ENCODE results near the gene LCK.
"Not testable (repeated sequence)": the region's sequence is repeated elsewhere in the genome, so short reads cannot be mapped to it uniquely, and the experiment has no call there.

LCK gene

GRCh38 chr1:32256473-32257226 lies 5.6 kb downstream of the LCK start:
- TF ChIP-seq ZNF8 (CRISPR knock-in tag; IDR thresholded peaks at IDR 0.05), result no peak
- no peak for TF ChIP-seq PPARA (CRISPR knock-in tag; IDR thresholded peaks at IDR 0.05; ENCODE audit: borderline replicate concordance)
- TF ChIP-seq ARNTL (CRISPR knock-in tag; IDR thresholded peaks at IDR 0.05; ENCODE audit: borderline replicate concordance, low read depth), result no peak
- TF ChIP-seq ESRRG (CRISPR knock-in tag; IDR thresholded peaks at IDR 0.05), result no peak
- TF ChIP-seq ZNF565 (CRISPR knock-in tag; conservative IDR thresholded peaks at IDR 0.05; ENCODE audit: low read depth), result no peak
- TF ChIP-seq TOX (CRISPR knock-in tag; IDR thresholded peaks at IDR 0.05; ENCODE audit: borderline replicate concordance), result no peak
- no peak for TF ChIP-seq ZFP3 (CRISPR knock-in tag; IDR thresholded peaks at IDR 0.05)
- no peak for TF ChIP-seq GLIS3 (CRISPR knock-in tag; IDR thresholded peaks at IDR 0.05)
- TF ChIP-seq, protein P1, sequence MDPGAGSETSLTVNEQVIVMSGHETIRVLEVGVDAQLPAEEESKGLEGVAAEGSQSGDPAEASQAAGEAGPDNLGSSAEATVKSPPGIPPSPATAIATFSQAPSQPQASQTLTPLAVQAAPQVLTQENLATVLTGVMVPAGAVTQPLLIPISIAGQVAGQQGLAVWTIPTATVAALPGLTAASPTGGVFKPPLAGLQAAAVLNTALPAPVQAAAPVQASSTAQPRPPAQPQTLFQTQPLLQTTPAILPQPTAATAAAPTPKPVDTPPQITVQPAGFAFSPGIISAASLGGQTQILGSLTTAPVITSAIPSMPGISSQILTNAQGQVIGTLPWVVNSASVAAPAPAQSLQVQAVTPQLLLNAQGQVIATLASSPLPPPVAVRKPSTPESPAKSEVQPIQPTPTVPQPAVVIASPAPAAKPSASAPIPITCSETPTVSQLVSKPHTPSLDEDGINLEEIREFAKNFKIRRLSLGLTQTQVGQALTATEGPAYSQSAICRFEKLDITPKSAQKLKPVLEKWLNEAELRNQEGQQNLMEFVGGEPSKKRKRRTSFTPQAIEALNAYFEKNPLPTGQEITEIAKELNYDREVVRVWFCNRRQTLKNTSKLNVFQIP (CRISPR knock-in tag; IDR thresholded peaks at IDR 0.05; ENCODE audit: borderline replicate concordance, low read depth), result no peak
- TF ChIP-seq ISL1 (CRISPR knock-in tag; IDR thresholded peaks at IDR 0.05), result no peak
- no peak for TF ChIP-seq ZC3H10 (CRISPR knock-in tag; IDR thresholded peaks at IDR 0.05)
- TF ChIP-seq, protein P2, sequence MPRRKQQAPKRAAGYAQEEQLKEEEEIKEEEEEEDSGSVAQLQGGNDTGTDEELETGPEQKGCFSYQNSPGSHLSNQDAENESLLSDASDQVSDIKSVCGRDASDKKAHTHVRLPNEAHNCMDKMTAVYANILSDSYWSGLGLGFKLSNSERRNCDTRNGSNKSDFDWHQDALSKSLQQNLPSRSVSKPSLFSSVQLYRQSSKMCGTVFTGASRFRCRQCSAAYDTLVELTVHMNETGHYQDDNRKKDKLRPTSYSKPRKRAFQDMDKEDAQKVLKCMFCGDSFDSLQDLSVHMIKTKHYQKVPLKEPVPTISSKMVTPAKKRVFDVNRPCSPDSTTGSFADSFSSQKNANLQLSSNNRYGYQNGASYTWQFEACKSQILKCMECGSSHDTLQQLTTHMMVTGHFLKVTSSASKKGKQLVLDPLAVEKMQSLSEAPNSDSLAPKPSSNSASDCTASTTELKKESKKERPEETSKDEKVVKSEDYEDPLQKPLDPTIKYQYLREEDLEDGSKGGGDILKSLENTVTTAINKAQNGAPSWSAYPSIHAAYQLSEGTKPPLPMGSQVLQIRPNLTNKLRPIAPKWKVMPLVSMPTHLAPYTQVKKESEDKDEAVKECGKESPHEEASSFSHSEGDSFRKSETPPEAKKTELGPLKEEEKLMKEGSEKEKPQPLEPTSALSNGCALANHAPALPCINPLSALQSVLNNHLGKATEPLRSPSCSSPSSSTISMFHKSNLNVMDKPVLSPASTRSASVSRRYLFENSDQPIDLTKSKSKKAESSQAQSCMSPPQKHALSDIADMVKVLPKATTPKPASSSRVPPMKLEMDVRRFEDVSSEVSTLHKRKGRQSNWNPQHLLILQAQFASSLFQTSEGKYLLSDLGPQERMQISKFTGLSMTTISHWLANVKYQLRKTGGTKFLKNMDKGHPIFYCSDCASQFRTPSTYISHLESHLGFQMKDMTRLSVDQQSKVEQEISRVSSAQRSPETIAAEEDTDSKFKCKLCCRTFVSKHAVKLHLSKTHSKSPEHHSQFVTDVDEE (CRISPR knock-in tag; IDR thresholded peaks at IDR 0.05), result no peak
- TF ChIP-seq TCF4 (CRISPR knock-in tag; IDR thresholded peaks at IDR 0.05; ENCODE audit: borderline replicate concordance), result no peak
- no peak for TF ChIP-seq BACH2 (CRISPR knock-in tag; IDR thresholded peaks at IDR 0.05; ENCODE audit: borderline replicate concordance)
- TF ChIP-seq CSRNP3 (CRISPR knock-in tag; IDR thresholded peaks at IDR 0.05), result no peak
- TF ChIP-seq SNAI2 (CRISPR knock-in tag; IDR thresholded peaks at IDR 0.05), result no peak
- ATAC-seq, result no peak

DNA sequence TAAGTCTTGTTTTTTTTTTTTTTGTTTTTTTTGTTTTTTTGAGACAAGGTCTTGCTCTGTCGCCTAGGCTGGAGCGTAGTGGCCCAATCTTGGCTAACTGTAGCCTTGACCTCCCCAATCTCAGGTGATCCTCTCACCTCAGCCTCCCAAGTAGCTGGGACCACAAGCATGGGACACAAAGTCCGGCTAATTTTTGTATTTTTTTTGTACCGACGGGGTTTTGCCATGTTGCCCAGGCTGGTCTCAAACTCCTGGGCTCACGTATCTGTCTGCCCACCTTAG lies 6.1 kb downstream of the LCK start:
- ATAC-seq, result no peak
- TF ChIP-seq GLIS3 (CRISPR knock-in tag; IDR thresholded peaks at IDR 0.05) (no peak), ISL1 (CRISPR knock-in tag; IDR thresholded peaks at IDR 0.05) (no peak), ZNF8 (CRISPR knock-in tag; IDR thresholded peaks at IDR 0.05) (no peak), ZFP30 (CRISPR knock-in tag; IDR thresholded peaks at IDR 0.05) (no peak), ARNTL (CRISPR knock-in tag; IDR thresholded peaks at IDR 0.05; ENCODE audit: borderline replicate concordance, low read depth) (no peak), ZC3H10 (CRISPR knock-in tag; IDR thresholded peaks at IDR 0.05) (no peak)
- TF ChIP-seq, protein P3, sequence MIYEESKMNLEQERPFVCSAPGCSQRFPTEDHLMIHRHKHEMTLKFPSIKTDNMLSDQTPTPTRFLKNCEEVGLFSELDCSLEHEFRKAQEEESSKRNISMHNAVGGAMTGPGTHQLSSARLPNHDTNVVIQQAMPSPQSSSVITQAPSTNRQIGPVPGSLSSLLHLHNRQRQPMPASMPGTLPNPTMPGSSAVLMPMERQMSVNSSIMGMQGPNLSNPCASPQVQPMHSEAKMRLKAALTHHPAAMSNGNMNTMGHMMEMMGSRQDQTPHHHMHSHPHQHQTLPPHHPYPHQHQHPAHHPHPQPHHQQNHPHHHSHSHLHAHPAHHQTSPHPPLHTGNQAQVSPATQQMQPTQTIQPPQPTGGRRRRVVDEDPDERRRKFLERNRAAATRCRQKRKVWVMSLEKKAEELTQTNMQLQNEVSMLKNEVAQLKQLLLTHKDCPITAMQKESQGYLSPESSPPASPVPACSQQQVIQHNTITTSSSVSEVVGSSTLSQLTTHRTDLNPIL (CRISPR knock-in tag; IDR thresholded peaks at IDR 0.05; ENCODE audit: low read depth), result no peak
- TF ChIP-seq, protein P2 (CRISPR knock-in tag; IDR thresholded peaks at IDR 0.05), result no peak

DNA sequence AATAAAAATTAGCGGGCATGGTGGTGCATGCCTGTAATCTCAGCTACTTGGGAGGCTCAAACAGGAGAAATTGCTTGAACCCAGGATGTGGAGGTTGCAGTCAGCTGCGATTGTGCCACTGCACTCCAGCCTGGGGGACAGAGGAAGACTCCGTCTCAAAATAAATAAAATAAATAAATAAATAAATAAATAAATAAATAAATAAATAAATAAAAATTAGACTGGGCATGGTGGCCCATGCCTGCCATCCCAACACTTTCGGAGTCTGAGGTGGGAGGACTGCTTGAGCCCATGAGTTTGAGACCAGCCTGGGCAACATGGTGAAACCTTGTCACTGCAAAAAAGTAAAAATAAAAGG lies 12.2 kb downstream of the LCK start:
- not testable (repeated sequence) for ATAC-seq

Measured in SK-N-SH treated with all-trans-retinoic acid at 6 μM for 48 hours (cell line).